ENCODE measurements around the gene LGALS13.
"Not testable (repeated sequence)": the region's sequence is repeated elsewhere in the genome, so short reads cannot be mapped to it uniquely, and the experiment has no call there.

Gene LGALS13

DNA sequence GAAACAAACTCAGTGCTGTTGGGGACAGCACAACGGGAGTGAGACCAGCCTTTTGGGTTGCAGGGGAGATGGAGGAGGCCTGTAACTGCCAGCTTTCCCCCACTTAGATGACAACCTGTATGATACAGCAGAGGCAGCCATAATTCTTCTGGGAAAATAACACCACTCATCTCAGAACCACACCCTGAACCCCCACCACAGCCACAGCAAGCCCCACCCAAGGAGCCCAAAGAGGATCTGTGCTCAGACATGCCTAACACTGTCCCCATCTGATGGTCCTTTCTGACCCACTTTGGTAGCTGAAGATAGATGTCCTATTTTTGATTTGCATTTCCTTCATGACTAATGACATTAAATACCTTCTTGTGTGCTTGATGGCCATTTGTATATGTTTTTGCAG is 15.4 kb downstream of the LGALS13 start:
- no peak for DNase-seq (ENCODE audit: low read depth)

DNA sequence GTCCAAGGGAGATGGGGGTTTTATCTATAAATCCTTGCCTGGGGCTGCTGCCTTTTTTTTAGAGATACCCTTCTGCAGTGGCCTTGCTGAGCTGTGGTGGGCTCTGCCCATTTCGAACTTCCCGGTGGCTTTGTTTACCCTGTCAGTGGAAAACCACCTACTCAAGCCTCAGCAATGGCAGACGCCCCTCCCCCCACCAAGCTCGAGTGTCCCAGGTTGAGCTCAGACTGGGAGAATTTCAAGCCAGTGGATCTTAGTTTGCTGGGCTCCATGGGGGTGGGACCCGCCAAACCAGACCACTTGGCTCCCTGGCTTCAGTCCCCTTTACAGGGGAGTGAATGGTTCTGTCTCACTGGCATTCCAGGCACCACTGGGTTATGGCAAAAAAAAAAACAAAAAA is 21.6 kb downstream of the LGALS13 start:
- no peak for DNase-seq (ENCODE audit: low read depth)

GRCh38 chr19:39627631-39628030 is 25.3 kb downstream of the LGALS13 start:
- not testable (repeated sequence) for DNase-seq (ENCODE audit: low read depth)

GRCh38 chr19:39631178-39631577 is 28.9 kb downstream of the LGALS13 start:
- DNase-seq (ENCODE audit: low read depth): no peak

- DNase-seq (ENCODE audit: low read depth): no peak
Observed at GRCh38 chr19:39631626-39632025, 29.3 kb downstream of the LGALS13 start.

DNA sequence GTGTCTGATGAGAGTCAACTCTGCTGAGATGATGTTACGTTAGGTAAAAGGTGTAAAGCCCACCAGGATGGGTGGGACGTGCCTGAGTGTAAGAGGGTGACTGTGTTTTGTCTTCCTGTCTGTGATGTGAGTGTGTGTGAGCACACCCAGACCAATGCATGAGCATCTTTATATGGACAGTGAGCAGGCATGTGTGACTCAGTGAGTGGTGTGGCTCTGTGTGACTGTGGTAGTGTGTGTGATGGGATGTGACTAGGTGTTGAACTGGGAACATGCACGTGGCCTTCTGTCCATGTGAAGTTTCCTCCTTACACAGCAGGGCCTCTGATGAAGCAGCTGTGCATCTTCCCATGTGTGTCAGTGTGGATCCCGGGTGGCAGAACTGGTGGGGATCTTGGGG is 35.6 kb downstream of the LGALS13 start:
- no peak for DNase-seq (ENCODE audit: low read depth)

- no peak for DNase-seq (ENCODE audit: low read depth)
Observed at GRCh38 chr19:39641773-39642172, 39.4 kb downstream of the LGALS13 start.

GRCh38 chr19:39643591-39643990 is 41.3 kb downstream of the LGALS13 start:
- no peak for DNase-seq (ENCODE audit: low read depth)

GRCh38 chr19:39645800-39646411 is 43.6 kb downstream of the LGALS13 start:
- no peak for DNase-seq (ENCODE audit: low read depth)

DNA sequence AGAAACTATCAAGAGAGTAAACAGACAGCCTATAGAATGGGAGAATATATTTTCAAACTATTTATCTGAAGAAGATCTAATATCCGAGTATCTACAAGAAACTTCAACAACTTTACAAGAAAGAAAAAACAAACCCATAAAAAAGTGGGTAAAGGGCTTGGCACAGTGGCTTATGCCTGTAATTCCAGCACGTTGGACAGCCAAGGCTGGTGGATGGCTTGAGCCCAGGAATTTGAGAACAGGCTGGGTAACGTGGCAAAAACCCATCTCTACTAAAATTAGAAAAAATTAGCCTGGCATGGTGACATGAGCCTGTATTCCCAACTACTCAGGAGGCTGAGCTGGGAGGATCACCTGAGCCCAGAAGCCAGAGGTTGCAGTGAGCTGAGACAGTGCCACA is 45.6 kb downstream of the LGALS13 start:
- DNase-seq (ENCODE audit: low read depth): no peak

DNA sequence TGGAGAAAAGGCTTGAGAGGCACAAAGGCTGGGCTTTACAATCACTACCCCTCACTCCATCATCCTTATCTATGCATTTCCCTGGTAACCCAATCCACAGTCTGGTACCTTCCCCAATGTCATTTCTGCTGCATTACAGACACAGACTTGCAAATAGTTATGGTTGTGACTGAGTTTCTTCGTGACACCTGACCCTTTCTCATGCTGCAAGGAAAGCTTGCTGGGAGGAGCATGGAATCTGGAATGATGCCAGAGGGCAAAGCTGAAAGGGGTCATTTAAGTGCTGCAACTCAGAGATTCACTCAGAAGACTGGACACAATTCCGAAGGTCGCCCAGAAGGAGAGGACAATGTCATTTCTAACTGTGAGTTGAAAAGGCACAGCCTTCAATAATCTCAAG is 53.3 kb downstream of the LGALS13 start, which contains the start of gene LGALS16:
Gene LGALS16 (plus strand): TSS at position 301 of the 400 bp plus-strand sequence. CDS start 49 bp downstream, at position 350.
- DNase-seq (ENCODE audit: low read depth): no peak

Measured in fibroblast of gingiva (primary cell).